GM18861 (cell line): ENCODE results near the gene COQ8B.
"Not testable (repeated sequence)": the region's sequence is repeated elsewhere in the genome, so short reads cannot be mapped to it uniquely, and the experiment has no call there.

Experiments used
- ATAC-seq: cut with Tn5 transposase; IDR thresholded peaks from one replicate; pipeline ENCODE4 v1.9.1; 2021; ENCODE audit not compliant: unreplicated experiment

Gene COQ8B

GRCh38 chr19:40716482-40717324 is at the start of gene COQ8B, which contains the start of gene ITPKC:
TSS of gene COQ8B (minus strand) at chr19:40716886. CDS start at chr19:40714632, 2,254 bp downstream.
TSS of gene ITPKC (plus strand) at chr19:40717112. CDS start at chr19:40717136, 24 bp downstream.
- ATAC-seq, result peak; percentile 55

- ATAC-seq, result not testable (repeated sequence)
Measured at GRCh38 chr19:40766385-40766784, 49.7 kb upstream of the COQ8B start.

- ATAC-seq, result no peak
Measured at GRCh38 chr19:40763963-40764362, 47.3 kb upstream of the COQ8B start.

- ATAC-seq, result no peak
Measured at GRCh38 chr19:40763526-40763925, 46.8 kb upstream of the COQ8B start.

GRCh38 chr19:40762754-40763470 is 46.2 kb upstream of the COQ8B start:
- no peak for ATAC-seq

GRCh38 chr19:40759352-40759751 is 42.7 kb upstream of the COQ8B start:
- ATAC-seq, result no peak

GRCh38 chr19:40758491-40758890 is 41.8 kb upstream of the COQ8B start:
- no peak for ATAC-seq

GRCh38 chr19:40756502-40757110 is 39.9 kb upstream of the COQ8B start:
- ATAC-seq, result no peak

GRCh38 chr19:40755791-40756190 is 39.1 kb upstream of the COQ8B start:
- no peak for ATAC-seq

GRCh38 chr19:40755248-40755624 is 38.5 kb upstream of the COQ8B start:
- ATAC-seq, result no peak

GRCh38 chr19:40754611-40755247 is 38.0 kb upstream of the COQ8B start:
- no peak for ATAC-seq

- ATAC-seq, result no peak
Measured at GRCh38 chr19:40752257-40752781, 35.6 kb upstream of the COQ8B start.

- ATAC-seq, result peak; percentile 37
Measured at GRCh38 chr19:40750874-40751537, 34.3 kb upstream of the COQ8B start, which contains the start of gene SNRPA. TSS of gene SNRPA (plus strand) at chr19:40751203. CDS start at chr19:40751409, 206 bp downstream.

- peak; percentile 81 for ATAC-seq
Measured at GRCh38 chr19:40750058-40750873, 33.6 kb upstream of the COQ8B start, which contains the start of gene ACTMAP. TSS of gene ACTMAP (minus strand) at chr19:40750477. CDS start at chr19:40749803, 674 bp downstream.

- no peak for ATAC-seq
Measured at GRCh38 chr19:40747536-40747935, 30.9 kb upstream of the COQ8B start.

- no peak for ATAC-seq
Measured at GRCh38 chr19:40745402-40745780, 28.7 kb upstream of the COQ8B start.

- ATAC-seq, result no peak
Measured at GRCh38 chr19:40744554-40745401, 28.1 kb upstream of the COQ8B start.

GRCh38 chr19:40743926-40744325 is 27.2 kb upstream of the COQ8B start:
- no peak for ATAC-seq
